Spleen (tissue), 7 donors: ENCODE measurements around the gene CNDP1.

Source experiments
- CTCF ChIP-seq, 11 experiments: fragments of 200-600 bp in 7 of 11; fragments of 450-650 bp in 4 of 11; sonication (generic) in 4 of 11; IDR thresholded peaks in 8 of 11; conservative IDR thresholded peaks in 3 of 11; 1 replicate in 7 of 11; 2 replicates in 4 of 11; pipeline versions ENCODE4 v1.4.0 to v1.8.0; 2016 to 2021; ENCODE audit warnings: antibody characterized with exemption in 11 of 11, inconsistent platforms in 4 of 11, mild to moderate bottlenecking in 1 of 11
- POLR2A ChIP-seq, 3 donors: fragments of 450-650 bp; IDR thresholded peaks; one replicate each; pipeline ENCODE4 v1.5.1; 2017; ENCODE audit warnings: antibody characterized with exemption in 3 of 3, mild to moderate bottlenecking in 1 of 3
- POLR2AphosphoS5 ChIP-seq, 3 donors: sonication (generic); formaldehyde crosslinking; IDR thresholded peaks; one replicate each; pipeline ENCODE4 v1.5.1; 2017; ENCODE audit warnings: antibody characterized with exemption in 3 of 3
- donor health status: DM: no; HTN: no; CAD: no; lungs with moderate emphysema.
- donor health status: DM: no; HTN: no; CAD: no.
- donor health status: DM: no; HTN: no; CAD: no.

GRCh38 chr18:74604774-74605173 lies 70.5 kb downstream of the CNDP1 start:
- TF ChIP-seq CTCF (IDR thresholded peaks at IDR 0.05 in 8 of 11, conservative IDR thresholded peaks at IDR 0.05 in 3 of 11) = no peak
- no peak for TF ChIP-seq POLR2A (IDR thresholded peaks at IDR 0.05)
- no peak for TF ChIP-seq POLR2AphosphoS5 (IDR thresholded peaks at IDR 0.05)
